GM12878 (cell line): ENCODE measurements around the gene KLRC2. TPM values are rescaled to one million over a fixed set of nuclear protein-coding genes. Genes with fewer than 3 reads are reported as not detected.

Source experiments
- E2F4 ChIP-seq: IDR thresholded peaks from 2 replicates; pipeline ENCODE4 v1.6.1; 2012; ENCODE audit warnings: low read depth, low read length, improper control_type of control experiment
- ELK1 ChIP-seq: IDR thresholded peaks from 2 replicates; pipeline ENCODE4 v1.6.1; 2012; ENCODE audit warnings: low read depth, low read length, improper control_type of control experiment
- GATAD2B ChIP-seq: fragments of 450-650 bp; conservative IDR thresholded peaks from 2 replicates; pipeline ENCODE4 v1.6.1; 2017; ENCODE audit warnings: low read depth, mild to moderate bottlenecking, moderate library complexity
- HDAC2 ChIP-seq: fragments of 200-600 bp; sonication (generic); IDR thresholded peaks from 2 replicates; pipeline ENCODE4 v1.6.1; 2017
- HDAC6 ChIP-seq: fragments of 200-600 bp; sonication (generic); IDR thresholded peaks from one replicate; pipeline ENCODE4 v1.8.0; 2017; ENCODE audit warnings: antibody characterized with exemption; ENCODE audit not compliant: unreplicated experiment
- IRF4 ChIP-seq: IDR thresholded peaks from 2 replicates; pipeline ENCODE4 v1.6.1; 2011; ENCODE audit warnings: low read depth, low read length
- JUND ChIP-seq: IDR thresholded peaks from 2 replicates; pipeline ENCODE4 v1.6.1; 2012; ENCODE audit warnings: low read depth, mild to moderate bottlenecking, low read length, improper control_type of control experiment, moderate library complexity
- MEF2B ChIP-seq: fragments of 450-650 bp; IDR thresholded peaks from 2 replicates; pipeline ENCODE4 v1.6.1; 2018; ENCODE audit warnings: mild to moderate bottlenecking, moderate library complexity; ENCODE audit not compliant: partially characterized antibody, poor library complexity, severe bottlenecking
- MYB ChIP-seq: fragments of 150-350 bp; IDR thresholded peaks from 2 replicates; pipeline ENCODE4 v1.6.1; 2014; ENCODE audit warnings: mild to moderate bottlenecking, low read depth, low read length, borderline replicate concordance
- NR2C1 ChIP-seq: fragments of 450-650 bp; IDR thresholded peaks from 2 replicates; pipeline ENCODE4 v1.6.1; 2017; ENCODE audit warnings: antibody characterized with exemption, mild to moderate bottlenecking, moderate library complexity
- POLR2AphosphoS2 ChIP-seq: IDR thresholded peaks from 2 replicates; pipeline ENCODE4 v1.6.1; 2011; ENCODE audit warnings: low read depth, mild to moderate bottlenecking, low read length, improper control_type of control experiment, moderate library complexity
- POU2F2 ChIP-seq: IDR thresholded peaks from 3 replicates; pipeline ENCODE4 v1.6.1; 2011; ENCODE audit warnings: low read depth, mild to moderate bottlenecking, low read length, borderline replicate concordance
- RCOR1 ChIP-seq: conservative IDR thresholded peaks from 2 replicates; pipeline ENCODE4 v1.6.1; 2012; ENCODE audit warnings: low read depth, low read length, improper control_type of control experiment
- SREBF1 ChIP-seq: IDR thresholded peaks from 2 replicates; pipeline ENCODE4 v1.6.1; 2012; ENCODE audit warnings: mild to moderate bottlenecking, low read length
- STAT3 ChIP-seq: IDR thresholded peaks from 2 replicates; pipeline ENCODE4 v1.6.1; 2011; ENCODE audit warnings: low read depth, low read length, improper control_type of control experiment
- TAF1 ChIP-seq: IDR thresholded peaks from 2 replicates; pipeline ENCODE4 v1.6.1; 2011; ENCODE audit warnings: mild to moderate bottlenecking, low read depth, low read length, borderline replicate concordance
- TARDBP ChIP-seq: IDR thresholded peaks from 2 replicates; pipeline ENCODE4 v1.6.1; 2016; ENCODE audit warnings: borderline replicate concordance
- USF1 ChIP-seq: IDR thresholded peaks from 2 replicates; pipeline ENCODE4 v1.6.1; 2011; ENCODE audit warnings: borderline replicate concordance, low read depth, mild to moderate bottlenecking, moderate library complexity, mixed read lengths, low read length; ENCODE audit not compliant: insufficient read depth; ENCODE audit errors: extremely low read length
- USF2 ChIP-seq: IDR thresholded peaks from 2 replicates; pipeline ENCODE4 v1.6.1; 2011; ENCODE audit warnings: low read depth, low read length, improper control_type of control experiment, borderline replicate concordance
- polyA plus RNA-seq, 11 experiments: library from polyadenylated mRNA; depleted of rRNA in 4 of 11; unstranded in 6 of 11; stranded (reverse) in 5 of 11; fragments of >200 nt; fragmentation: Nextera tagmentation in 4 of 11; fragmentation: Illumina TruSeq in 1 of 11; extraction: Ambion mirVana in 4 of 11; extraction: Trizol in 1 of 11; gene quantifications; 1 replicate in 1 of 11; 2 replicates in 10 of 11; pipeline versions ENCODE4 v1.2.1 to v1.2.3, GENCODE V29; 2011 to 2016; ENCODE audit warnings: inconsistent platforms in 2 of 11, missing spikeins in 2 of 11, low read depth in 1 of 11
- total RNA-seq, 4 experiments: library from RNA; depleted of rRNA in 3 of 4; stranded (reverse); fragments of >200 nt in 3 of 4; fragmentation: Illumina TruSeq in 1 of 4; extraction: Trizol in 1 of 4; gene quantifications; 2 replicates each; pipeline versions ENCODE4 v1.2.1 to v1.2.3, GENCODE V29; 2013 to 2021
- TF ChIP-seq, protein P1 (sequence below): fragments of 450-650 bp; IDR thresholded peaks from 2 replicates; pipeline ENCODE4 v1.6.1; 2018; ENCODE audit warnings: mild to moderate bottlenecking, low read depth, moderate library complexity; ENCODE audit not compliant: partially characterized antibody
- TF ChIP-seq, protein P2 (sequence below): fragments of 450-650 bp; formaldehyde crosslinking; IDR thresholded peaks from 2 replicates; pipeline ENCODE4 v1.4.0; 2022; ENCODE audit warnings: mild to moderate bottlenecking, moderate library complexity

Gene KLRC2
- total and polyA plus RNA-seq, 10 of the 15 experiments (the other 5 are each of a cell fraction or from before 2014, with no cell fraction given), result 0.15 to 0.40 (median 0.20) TPM; not detected in 5

DNA sequence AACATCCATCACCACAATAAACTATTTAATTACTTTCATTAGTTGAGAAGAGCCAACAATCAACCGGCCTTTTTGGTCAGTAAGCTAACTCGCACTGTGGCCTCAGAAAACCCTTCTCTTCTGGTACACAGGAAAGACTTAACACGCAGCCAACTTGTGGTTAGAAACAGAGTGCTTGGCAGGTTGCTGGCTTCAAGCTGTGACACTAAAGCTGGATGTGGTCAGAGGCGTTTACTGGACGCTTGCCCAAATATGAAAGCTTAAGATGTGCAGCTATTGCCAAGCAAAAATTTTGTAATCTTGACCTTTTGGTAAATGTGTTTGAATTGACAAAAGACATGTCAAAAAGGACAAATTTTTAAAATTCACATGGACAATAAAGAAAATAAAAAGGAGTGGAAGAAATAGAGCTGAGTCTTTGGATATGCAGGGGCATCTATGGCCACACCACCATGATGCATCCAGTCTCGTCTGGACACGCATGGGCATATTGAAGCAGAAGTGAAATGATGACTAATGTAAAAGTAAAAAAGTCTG is 43.3 kb downstream of the KLRC2 start (continued):
- TF ChIP-seq, protein P1, sequence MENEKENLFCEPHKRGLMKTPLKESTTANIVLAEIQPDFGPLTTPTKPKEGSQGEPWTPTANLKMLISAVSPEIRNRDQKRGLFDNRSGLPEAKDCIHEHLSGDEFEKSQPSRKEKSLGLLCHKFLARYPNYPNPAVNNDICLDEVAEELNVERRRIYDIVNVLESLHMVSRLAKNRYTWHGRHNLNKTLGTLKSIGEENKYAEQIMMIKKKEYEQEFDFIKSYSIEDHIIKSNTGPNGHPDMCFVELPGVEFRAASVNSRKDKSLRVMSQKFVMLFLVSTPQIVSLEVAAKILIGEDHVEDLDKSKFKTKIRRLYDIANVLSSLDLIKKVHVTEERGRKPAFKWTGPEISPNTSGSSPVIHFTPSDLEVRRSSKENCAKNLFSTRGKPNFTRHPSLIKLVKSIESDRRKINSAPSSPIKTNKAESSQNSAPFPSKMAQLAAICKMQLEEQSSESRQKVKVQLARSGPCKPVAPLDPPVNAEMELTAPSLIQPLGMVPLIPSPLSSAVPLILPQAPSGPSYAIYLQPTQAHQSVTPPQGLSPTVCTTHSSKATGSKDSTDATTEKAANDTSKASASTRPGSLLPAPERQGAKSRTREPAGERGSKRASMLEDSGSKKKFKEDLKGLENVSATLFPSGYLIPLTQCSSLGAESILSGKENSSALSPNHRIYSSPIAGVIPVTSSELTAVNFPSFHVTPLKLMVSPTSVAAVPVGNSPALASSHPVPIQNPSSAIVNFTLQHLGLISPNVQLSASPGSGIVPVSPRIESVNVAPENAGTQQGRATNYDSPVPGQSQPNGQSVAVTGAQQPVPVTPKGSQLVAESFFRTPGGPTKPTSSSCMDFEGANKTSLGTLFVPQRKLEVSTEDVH, result no peak
- TF ChIP-seq STAT3, result no peak
- TF ChIP-seq POLR2AphosphoS2, result no peak
- no peak for TF ChIP-seq USF2
- no peak for TF ChIP-seq JUND
- TF ChIP-seq TAF1, result no peak
- no peak for TF ChIP-seq HDAC2
- no peak for TF ChIP-seq TARDBP
- TF ChIP-seq USF1, result no peak
- no peak for TF ChIP-seq SREBF1
- no peak for TF ChIP-seq NR2C1
- TF ChIP-seq POU2F2, result peak; percentile 57; the same call in 1 of the 3 replicates
- no peak for TF ChIP-seq E2F4
- TF ChIP-seq RCOR1, result no peak
- no peak for TF ChIP-seq IRF4
- TF ChIP-seq ELK1, result no peak
- TF ChIP-seq MYB, result 0 out of 2 replicates have a peak, but pooled peaks have one; percentile 10
- TF ChIP-seq HDAC6, result no peak
- no peak; the same call in 1 of the 2 replicates for TF ChIP-seq GATAD2B
- TF ChIP-seq, protein P2, sequence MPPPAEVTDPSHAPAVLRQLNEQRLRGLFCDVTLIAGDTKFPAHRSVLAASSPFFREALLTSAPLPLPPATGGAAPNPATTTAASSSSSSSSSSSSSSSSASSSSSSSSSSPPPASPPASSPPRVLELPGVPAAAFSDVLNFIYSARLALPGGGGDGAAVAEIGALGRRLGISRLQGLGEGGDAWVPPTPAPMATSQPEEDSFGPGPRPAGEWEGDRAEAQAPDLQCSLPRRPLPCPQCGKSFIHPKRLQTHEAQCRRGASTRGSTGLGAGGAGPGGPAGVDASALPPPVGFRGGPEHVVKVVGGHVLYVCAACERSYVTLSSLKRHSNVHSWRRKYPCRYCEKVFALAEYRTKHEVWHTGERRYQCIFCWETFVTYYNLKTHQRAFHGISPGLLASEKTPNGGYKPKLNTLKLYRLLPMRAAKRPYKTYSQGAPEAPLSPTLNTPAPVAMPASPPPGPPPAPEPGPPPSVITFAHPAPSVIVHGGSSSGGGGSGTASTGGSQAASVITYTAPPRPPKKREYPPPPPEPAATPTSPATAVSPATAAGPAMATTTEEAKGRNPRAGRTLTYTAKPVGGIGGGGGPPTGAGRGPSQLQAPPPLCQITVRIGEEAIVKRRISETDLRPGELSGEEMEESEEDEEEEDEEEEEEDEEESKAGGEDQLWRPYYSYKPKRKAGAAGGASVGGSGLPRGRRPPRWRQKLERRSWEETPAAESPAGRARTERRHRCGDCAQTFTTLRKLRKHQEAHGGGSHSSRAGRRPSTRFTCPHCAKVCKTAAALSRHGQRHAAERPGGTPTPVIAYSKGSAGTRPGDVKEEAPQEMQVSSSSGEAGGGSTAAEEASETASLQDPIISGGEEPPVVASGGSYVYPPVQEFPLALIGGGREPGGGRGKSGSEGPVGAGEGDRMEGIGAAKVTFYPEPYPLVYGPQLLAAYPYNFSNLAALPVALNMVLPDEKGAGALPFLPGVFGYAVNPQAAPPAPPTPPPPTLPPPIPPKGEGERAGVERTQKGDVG, result no peak
- peak; percentile 41 for TF ChIP-seq MEF2B
